IMR-90 (cell line): ENCODE data around the gene RYR1.

ENCODE experiments used
- BHLHE40 ChIP-seq: fragments of 150-350 bp; IDR thresholded peaks from 2 replicates; pipeline ENCODE4 v1.6.1; 2016; ENCODE audit warnings: mild to moderate bottlenecking, low read depth, low read length
- CEBPB ChIP-seq: IDR thresholded peaks from 2 replicates; pipeline ENCODE4 v1.6.1; 2012; ENCODE audit warnings: low read depth, low read length, improper control_type of control experiment
- MAZ ChIP-seq: IDR thresholded peaks from 2 replicates; pipeline ENCODE4 v1.6.1; 2012; ENCODE audit warnings: low read depth, mild to moderate bottlenecking, low read length, improper control_type of control experiment, moderate library complexity, borderline replicate concordance
- POLR2A ChIP-seq: IDR thresholded peaks from 2 replicates; pipeline ENCODE4 v1.6.1; 2012; ENCODE audit warnings: mild to moderate bottlenecking, low read depth, low read length
- TF ChIP-seq, protein P1 (sequence below): conservative IDR thresholded peaks from 2 replicates; pipeline ENCODE4 v1.5.1; 2012; ENCODE audit warnings: mild to moderate bottlenecking, low read depth, low read length, improper control_type of control experiment
- TF ChIP-seq, protein P2 (sequence below): fragments of 150-350 bp; IDR thresholded peaks from 2 replicates; pipeline ENCODE4 v1.6.1; 2017; ENCODE audit warnings: mild to moderate bottlenecking, antibody characterized with exemption, low read length, low read depth

DNA sequence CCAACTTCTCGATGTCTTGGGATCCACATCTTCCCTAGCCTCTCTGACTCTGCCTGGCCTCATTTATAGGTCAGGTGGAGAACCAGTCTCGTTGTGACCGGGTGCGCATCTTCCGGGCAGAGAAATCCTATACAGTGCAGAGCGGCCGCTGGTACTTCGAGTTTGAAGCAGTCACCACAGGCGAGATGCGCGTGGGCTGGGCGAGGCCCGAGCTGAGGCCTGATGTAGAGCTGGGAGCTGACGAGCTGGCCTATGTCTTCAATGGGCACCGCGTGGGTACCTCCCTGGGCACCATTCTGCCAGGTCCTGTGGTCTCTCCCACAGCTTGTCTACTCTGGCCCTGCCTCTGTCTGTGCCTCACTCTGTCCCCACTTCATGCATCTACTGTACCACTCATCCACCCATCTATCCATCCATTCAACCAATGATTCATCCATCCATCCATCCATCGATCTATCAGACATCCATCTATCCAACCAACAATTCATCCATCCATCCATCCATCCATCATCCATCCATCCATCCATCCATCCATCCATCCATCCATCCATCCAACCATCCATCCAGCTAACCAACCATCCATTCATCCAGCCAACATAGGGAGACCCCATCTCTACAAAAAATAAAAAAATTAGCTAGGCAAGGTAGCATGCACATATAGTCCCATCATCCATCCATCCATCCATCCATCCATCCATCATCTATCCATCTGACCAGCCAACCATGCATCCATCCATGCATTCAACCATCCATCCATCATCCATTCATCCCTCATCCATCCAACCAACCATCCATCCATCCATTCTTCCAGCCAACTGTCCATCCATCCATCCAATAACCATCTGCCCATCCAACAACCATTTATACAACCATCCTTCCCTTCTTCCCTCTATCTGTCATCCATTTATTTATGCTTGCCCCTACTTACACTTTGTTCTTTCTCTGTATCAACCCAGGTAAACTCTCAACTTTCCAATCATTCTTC, 34.3 kb downstream of the RYR1 start:
- TF ChIP-seq, protein P1, sequence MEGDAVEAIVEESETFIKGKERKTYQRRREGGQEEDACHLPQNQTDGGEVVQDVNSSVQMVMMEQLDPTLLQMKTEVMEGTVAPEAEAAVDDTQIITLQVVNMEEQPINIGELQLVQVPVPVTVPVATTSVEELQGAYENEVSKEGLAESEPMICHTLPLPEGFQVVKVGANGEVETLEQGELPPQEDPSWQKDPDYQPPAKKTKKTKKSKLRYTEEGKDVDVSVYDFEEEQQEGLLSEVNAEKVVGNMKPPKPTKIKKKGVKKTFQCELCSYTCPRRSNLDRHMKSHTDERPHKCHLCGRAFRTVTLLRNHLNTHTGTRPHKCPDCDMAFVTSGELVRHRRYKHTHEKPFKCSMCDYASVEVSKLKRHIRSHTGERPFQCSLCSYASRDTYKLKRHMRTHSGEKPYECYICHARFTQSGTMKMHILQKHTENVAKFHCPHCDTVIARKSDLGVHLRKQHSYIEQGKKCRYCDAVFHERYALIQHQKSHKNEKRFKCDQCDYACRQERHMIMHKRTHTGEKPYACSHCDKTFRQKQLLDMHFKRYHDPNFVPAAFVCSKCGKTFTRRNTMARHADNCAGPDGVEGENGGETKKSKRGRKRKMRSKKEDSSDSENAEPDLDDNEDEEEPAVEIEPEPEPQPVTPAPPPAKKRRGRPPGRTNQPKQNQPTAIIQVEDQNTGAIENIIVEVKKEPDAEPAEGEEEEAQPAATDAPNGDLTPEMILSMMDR, result no peak
- TF ChIP-seq, protein P2, sequence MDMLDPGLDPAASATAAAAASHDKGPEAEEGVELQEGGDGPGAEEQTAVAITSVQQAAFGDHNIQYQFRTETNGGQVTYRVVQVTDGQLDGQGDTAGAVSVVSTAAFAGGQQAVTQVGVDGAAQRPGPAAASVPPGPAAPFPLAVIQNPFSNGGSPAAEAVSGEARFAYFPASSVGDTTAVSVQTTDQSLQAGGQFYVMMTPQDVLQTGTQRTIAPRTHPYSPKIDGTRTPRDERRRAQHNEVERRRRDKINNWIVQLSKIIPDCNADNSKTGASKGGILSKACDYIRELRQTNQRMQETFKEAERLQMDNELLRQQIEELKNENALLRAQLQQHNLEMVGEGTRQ, result no peak
- TF ChIP-seq MAZ (no peak), POLR2A (no peak), BHLHE40 (no peak), CEBPB (no peak)
